Activated naive CD8-positive, alpha-beta T cell treated with anti-CD3 and anti-CD28 coated beads, Interleukin-2, amount 10 ng/mL, durations not matched to agents 7 days and 5 days (primary cell): ENCODE data around the gene TXNIP. TPM values are rescaled to one million over a fixed set of nuclear protein-coding genes. Genes with fewer than 3 reads are reported as not detected.
"Not testable (repeated sequence)": the region's sequence is repeated elsewhere in the genome, so short reads cannot be mapped to it uniquely, and the experiment has no call there.

Experiments used
- ATAC-seq: fragments of 150-1000 bp; cut with Tn5 transposase; one replicate; pipeline ENCODE4 v1.10.0; 2021; ENCODE audit warnings: low read depth, moderate library complexity
- POLR2A ChIA-PET: fragments of 350-600 bp; sonication (Branson Sonifier 250); formaldehyde crosslinking; loops from one replicate; lab custom pipeline; 2021; ENCODE audit warnings: antibody characterized with exemption; lab: Charles Lee
- DNase-seq: peaks from one replicate; pipeline ENCODE4 v3.0.0; 2021
- H3K27ac Mint-ChIP-seq: one replicate; pipeline ENCODE4 v1.8.0; 2022; ENCODE audit warnings: mild to moderate bottlenecking, mixed read lengths
- H3K27me3 Mint-ChIP-seq: one replicate; pipeline ENCODE4 v1.8.0; 2022; ENCODE audit warnings: mild to moderate bottlenecking, moderate library complexity, mixed read lengths
- H3K36me3 Mint-ChIP-seq: one replicate; pipeline ENCODE4 v1.8.0; 2021; ENCODE audit warnings: mild to moderate bottlenecking, mixed read lengths
- H3K4me1 Mint-ChIP-seq: one replicate; pipeline ENCODE4 v1.8.0; 2021; ENCODE audit warnings: mixed read lengths
- H3K4me3 Mint-ChIP-seq: one replicate; pipeline ENCODE4 v1.8.0; 2022; ENCODE audit warnings: mild to moderate bottlenecking, moderate library complexity, mixed read lengths
- H3K9me3 Mint-ChIP-seq: one replicate; pipeline ENCODE4 v1.8.0; 2021; ENCODE audit warnings: mixed read lengths
- total RNA-seq, 2 experiments: library from RNA; stranded (reverse); gene quantifications; one replicate each; pipeline ENCODE4 v1.2.3, GENCODE V29; 2021

The TXNIP gene
- 100 to 1,000 TPM; 678 to 725 TPM for total RNA-seq

GRCh38 chr1:145996433-145997015, at the start of gene TXNIP:
TXNIP (minus strand) TSS chr1:145996579; CDS start chr1:145996266, 313 bp downstream.
- Mint-ChIP-seq H3K9me3 (no peaks in the 10 kb centered on the region), H3K4me3 (peak within 1 kb of the TSS; percentile 100), H3K27me3 (no peaks in the 10 kb centered on the region), H3K27ac (peak within 1 kb of the TSS; percentile 99), H3K4me1 (peaks cover 54% of the 10 kb centered on the region), H3K36me3 (peaks cover 46% of the 10 kb centered on the region)
- DNase-seq (peak; percentile 90), ATAC-seq (peak; percentile 83)
- POLR2A ChIA-PET, result interaction anchor here (0.6 to 13.2 kb wide), 14 partner anchors 8 to 150 kb away, joined by 3 to 407 read pairs (median 5); partner anchors contain the start of genes ANKRD34A, LIX1L, NUDT17 and PEX11B

GRCh38 chr1:146039844-146040194, 43.4 kb upstream of the TXNIP start:
- H3K36me3 Mint-ChIP-seq, result peaks cover 2% of the 10 kb centered on the region
- POLR2A ChIA-PET, result interaction anchor here (1.1 to 7.4 kb wide), 3 partner anchors 10 to 62 kb away, joined by 3 to 132 read pairs (median 3); no protein-coding TSS in a partner anchor
- no peak for ATAC-seq
- peak overlapping the region; percentile 90 for H3K4me3 Mint-ChIP-seq
- peaks cover 27% of the 10 kb centered on the region for H3K4me1 Mint-ChIP-seq
- no peaks in the 10 kb centered on the region for H3K9me3 Mint-ChIP-seq
- no peak for DNase-seq
- H3K27me3 Mint-ChIP-seq, result peaks cover 11% of the 10 kb centered on the region
- no peak overlapping the region for H3K27ac Mint-ChIP-seq

- POLR2A ChIA-PET, result interaction anchor here (0.6 to 7.4 kb wide), 10 partner anchors 13 to 213 kb away, joined by 3 to 132 read pairs (median 10); partner anchors contain the start of genes ANKRD34A, LIX1L, PIAS3 and POLR3C
- Mint-ChIP-seq H3K36me3 (peaks cover 2% of the 10 kb centered on the region), H3K27me3 (peaks cover 11% of the 10 kb centered on the region), H3K4me1 (peaks cover 33% of the 10 kb centered on the region), H3K4me3 (peak overlapping the region; percentile 90), H3K27ac (peak overlapping the region; percentile 94), H3K9me3 (no peaks in the 10 kb centered on the region)
- peak; percentile 45 for ATAC-seq
- DNase-seq, result peak; percentile 79
These were observed 40.7 kb upstream of the TXNIP start for GRCh38 chr1:146036965-146037646.

GRCh38 chr1:146036241-146036964, 40.0 kb upstream of the TXNIP start:
- no peak for DNase-seq
- H3K36me3 Mint-ChIP-seq, result peaks cover 2% of the 10 kb centered on the region
- no peak for ATAC-seq
- H3K27ac Mint-ChIP-seq, result peak overlapping the region; percentile 94
- peak overlapping the region; percentile 90 for H3K4me3 Mint-ChIP-seq
- POLR2A ChIA-PET, result interaction anchor here (1.0 to 7.4 kb wide), 8 partner anchors 13 to 213 kb away, joined by 4 to 132 read pairs (median 10); partner anchors contain the start of genes ANKRD34A, PIAS3, POLR3C and POLR3GL
- H3K4me1 Mint-ChIP-seq, result peaks cover 33% of the 10 kb centered on the region
- peaks cover 11% of the 10 kb centered on the region for H3K27me3 Mint-ChIP-seq
- H3K9me3 Mint-ChIP-seq, result no peaks in the 10 kb centered on the region

GRCh38 chr1:146035048-146035423, 38.7 kb upstream of the TXNIP start:
- Mint-ChIP-seq H3K4me3 (peak overlapping the region; percentile 90), H3K27me3 (peaks cover 8% of the 10 kb centered on the region), H3K4me1 (peaks cover 33% of the 10 kb centered on the region), H3K9me3 (no peaks in the 10 kb centered on the region), H3K27ac (peak overlapping the region; percentile 80), H3K36me3 (peaks cover 2% of the 10 kb centered on the region)
- POLR2A ChIA-PET, result interaction anchor here (0.5 to 7.4 kb wide), 7 partner anchors 15 to 191 kb away, joined by 3 to 132 read pairs (median 5); partner anchors contain the start of genes ANKRD34A, NUDT17, PIAS3 and POLR3GL
- DNase-seq (no peak), ATAC-seq (no peak)

GRCh38 chr1:146032631-146033219, 36.3 kb upstream of the TXNIP start:
- POLR2A ChIA-PET, result interaction anchor here (0.7 to 2.8 kb wide), 3 partner anchors 15 to 68 kb away, joined by 4 to 13 read pairs (median 5); partner anchors contain the start of gene POLR3GL
- no peak overlapping the region for H3K4me3 Mint-ChIP-seq
- H3K36me3 Mint-ChIP-seq, result peaks cover 1% of the 10 kb centered on the region
- H3K27ac Mint-ChIP-seq, result no peak overlapping the region
- no peaks in the 10 kb centered on the region for H3K9me3 Mint-ChIP-seq
- DNase-seq (no peak), ATAC-seq (no peak)
- H3K27me3 Mint-ChIP-seq, result peaks cover 7% of the 10 kb centered on the region
- peaks cover 25% of the 10 kb centered on the region for H3K4me1 Mint-ChIP-seq

- no peak for ATAC-seq
- POLR2A ChIA-PET, result interaction anchor here (0.9 to 2.8 kb wide), 3 partner anchors 20 to 66 kb away, joined by 4 to 13 read pairs (median 5); partner anchors contain the start of gene POLR3GL
- Mint-ChIP-seq H3K9me3 (no peaks in the 10 kb centered on the region), H3K4me1 (peaks cover 16% of the 10 kb centered on the region), H3K4me3 (no peak overlapping the region), H3K27me3 (peaks cover 14% of the 10 kb centered on the region), H3K27ac (no peak overlapping the region), H3K36me3 (no peaks in the 10 kb centered on the region)
- DNase-seq, result no peak
These were observed 35.1 kb upstream of the TXNIP start for GRCh38 chr1:146031476-146031875.

GRCh38 chr1:146029117-146029516, 32.7 kb upstream of the TXNIP start:
- Mint-ChIP-seq H3K27me3 (peaks cover 26% of the 10 kb centered on the region), H3K36me3 (no peaks in the 10 kb centered on the region), H3K27ac (no peak overlapping the region), H3K4me3 (no peak overlapping the region), H3K4me1 (peaks cover 4% of the 10 kb centered on the region), H3K9me3 (no peaks in the 10 kb centered on the region)
- DNase-seq (no peak), ATAC-seq (no peak)
- POLR2A ChIA-PET, result no interaction called here

GRCh38 chr1:146026650-146027049, 30.3 kb upstream of the TXNIP start:
- H3K4me1 Mint-ChIP-seq, H3K4me3 Mint-ChIP-seq, ATAC-seq, POLR2A ChIA-PET, H3K27ac Mint-ChIP-seq, DNase-seq, H3K36me3 Mint-ChIP-seq, H3K9me3 Mint-ChIP-seq: not testable (repeated sequence)
- peaks cover 42% of the 10 kb centered on the region for H3K27me3 Mint-ChIP-seq

GRCh38 chr1:146025787-146026495, 29.6 kb upstream of the TXNIP start:
- H3K36me3 Mint-ChIP-seq, DNase-seq, POLR2A ChIA-PET, H3K4me3 Mint-ChIP-seq, H3K27ac Mint-ChIP-seq, H3K9me3 Mint-ChIP-seq, H3K4me1 Mint-ChIP-seq, ATAC-seq: not testable (repeated sequence)
- peaks cover 49% of the 10 kb centered on the region for H3K27me3 Mint-ChIP-seq

- POLR2A ChIA-PET, result no interaction called here
- H3K9me3 Mint-ChIP-seq, result no peaks in the 10 kb centered on the region
- no peak overlapping the region for H3K27ac Mint-ChIP-seq
- no peak for DNase-seq
- H3K4me1 Mint-ChIP-seq, result peaks cover 7% of the 10 kb centered on the region
- no peak for ATAC-seq
- H3K27me3 Mint-ChIP-seq, result peaks cover 73% of the 10 kb centered on the region
- H3K4me3 Mint-ChIP-seq, result no peak overlapping the region
- no peaks in the 10 kb centered on the region for H3K36me3 Mint-ChIP-seq
These were observed 26.2 kb upstream of the TXNIP start for GRCh38 chr1:146022403-146023127.
